Mesenchymal stem cell (in vitro differentiated cells and primary cell): ENCODE results near the gene NEDD4L.

Source experiments
- DNase-seq: peaks from one replicate; pipeline ENCODE4 v3.0.0-alpha.2; 2013
- H2AFZ ChIP-seq: one replicate; pipeline ENCODE4 v1.6.1; 2013; ENCODE audit warnings: low read depth, mild to moderate bottlenecking, control low read depth, inconsistent platforms, low read length, moderate library complexity
- H2AK5ac ChIP-seq: 2 replicates; pipeline ENCODE4 v1.6.1; 2013; ENCODE audit warnings: low read length, moderate library complexity, mild to moderate bottlenecking, inconsistent platforms; ENCODE audit not compliant: severe bottlenecking
- H2BK120ac ChIP-seq: one replicate; pipeline ENCODE4 v1.6.1; 2013; ENCODE audit warnings: low read depth, mild to moderate bottlenecking, inconsistent platforms, low read length, moderate library complexity
- H2BK12ac ChIP-seq, 2 experiments: one replicate each; pipeline ENCODE4 v1.6.1; 2013; ENCODE audit warnings: inconsistent platforms in 2 of 2, low read length in 2 of 2, mild to moderate bottlenecking in 2 of 2, moderate library complexity in 2 of 2, control low read depth in 1 of 2
- H2BK15ac ChIP-seq: one replicate; pipeline ENCODE4 v1.6.1; 2013; ENCODE audit warnings: mild to moderate bottlenecking, low read depth, inconsistent platforms; ENCODE audit not compliant: poor library complexity, severe bottlenecking
- H2BK5ac ChIP-seq: 2 replicates; pipeline ENCODE4 v1.6.1; 2013; ENCODE audit warnings: low read depth, mild to moderate bottlenecking, low read length, control low read depth, inconsistent platforms; ENCODE audit not compliant: poor library complexity, severe bottlenecking
- H3K14ac ChIP-seq, 2 experiments: one replicate each; pipeline ENCODE4 v1.6.1; 2013; ENCODE audit warnings: inconsistent platforms in 2 of 2, low read length in 2 of 2, control low read depth in 1 of 2, mild to moderate bottlenecking in 1 of 2, moderate library complexity in 1 of 2
- H3K18ac ChIP-seq, 2 experiments: one replicate each; pipeline ENCODE4 v1.6.1; 2013; ENCODE audit warnings: inconsistent platforms in 2 of 2, low read length in 2 of 2, control low read depth in 1 of 2, low read depth in 1 of 2, mild to moderate bottlenecking in 1 of 2
- H3K23ac ChIP-seq, 2 experiments: one replicate each; pipeline ENCODE4 v1.6.1; 2013; ENCODE audit warnings: inconsistent platforms in 2 of 2, low read length in 2 of 2, mild to moderate bottlenecking in 2 of 2, moderate library complexity in 2 of 2, control low read depth in 1 of 2
- H3K27ac ChIP-seq: 2 replicates; pipeline ENCODE4 v1.5.1; 2013; ENCODE audit warnings: mild to moderate bottlenecking, moderate library complexity, low read length, control low read depth, inconsistent platforms; ENCODE audit not compliant: poor library complexity, severe bottlenecking
- H3K27me3 ChIP-seq, 2 experiments: 2 replicates each; pipeline versions ENCODE4 v1.6.1 to v1.7.0; 2013; ENCODE audit warnings: low read length in 2 of 2, mild to moderate bottlenecking in 2 of 2, moderate library complexity in 2 of 2, control low read depth in 1 of 2, inconsistent platforms in 1 of 2; ENCODE audit not compliant: control insufficient read depth in 1 of 2, insufficient read depth in 1 of 2
- H3K36me3 ChIP-seq, 2 experiments: 2 replicates each; pipeline versions ENCODE4 v1.6.1 to v1.7.0; 2013; ENCODE audit warnings: low read length in 2 of 2, control low read depth in 1 of 2, inconsistent platforms in 1 of 2, low read depth in 1 of 2, mild to moderate bottlenecking in 1 of 2; ENCODE audit not compliant: insufficient read depth in 2 of 2, control insufficient read depth in 1 of 2
- H3K4ac ChIP-seq, 2 experiments: one replicate each; pipeline ENCODE4 v1.6.1; 2013; ENCODE audit warnings: inconsistent platforms in 2 of 2, low read length in 2 of 2, mild to moderate bottlenecking in 2 of 2, moderate library complexity in 2 of 2, control low read depth in 1 of 2, low read depth in 1 of 2
- H3K4me1 ChIP-seq: 2 replicates; pipeline ENCODE4 v1.6.1; 2013; ENCODE audit warnings: low read depth, low read length, control low read depth; ENCODE audit not compliant: control insufficient read depth, insufficient read depth
- H3K4me2 ChIP-seq: 2 replicates; pipeline ENCODE4 v1.6.1; 2013; ENCODE audit warnings: low read length, mild to moderate bottlenecking, inconsistent platforms; ENCODE audit not compliant: poor library complexity, severe bottlenecking
- H3K4me3 ChIP-seq, 2 experiments: 2 replicates each; pipeline versions ENCODE4 v1.5.1 to v1.7.0; 2013; ENCODE audit warnings: low read length in 2 of 2, mild to moderate bottlenecking in 2 of 2, control low read depth in 1 of 2, low read depth in 1 of 2; ENCODE audit not compliant: insufficient read depth in 1 of 2
- H3K79me1 ChIP-seq: replicated peaks from 2 replicates; pipeline ENCODE4 v1.6.1; 2013; ENCODE audit warnings: mild to moderate bottlenecking, control low read depth, low read length, inconsistent platforms; ENCODE audit not compliant: poor library complexity, severe bottlenecking
- H3K9ac ChIP-seq: 2 replicates; pipeline ENCODE4 v1.7.0; 2013; ENCODE audit warnings: mild to moderate bottlenecking, low read length, moderate library complexity
- H3K9me3 ChIP-seq: 2 replicates; pipeline ENCODE4 v1.7.0; 2013; ENCODE audit warnings: mild to moderate bottlenecking, low read length; ENCODE audit not compliant: control insufficient read depth
- H4K8ac ChIP-seq: one replicate; pipeline ENCODE4 v1.6.1; 2013; ENCODE audit warnings: inconsistent platforms, mild to moderate bottlenecking, low read length, moderate library complexity
- H4K91ac ChIP-seq: one replicate; pipeline ENCODE4 v1.6.1; 2013; ENCODE audit warnings: mild to moderate bottlenecking, low read length, inconsistent platforms
- WGBS: methylation state at CpG from one replicate; pipeline ENCODE4 v1.1.7; 2013; ENCODE audit warnings: mixed read lengths; 5-methylcytosine and 5-hydroxymethylcytosine counted together

The NEDD4L gene

GRCh38 chr18:58344080-58344670 lies 300.1 kb downstream of the NEDD4L start:
- Histone ChIP-seq H3K14ac (no peak overlapping the region), H4K8ac (no peak overlapping the region), H2AFZ (no peak overlapping the region), H3K27ac (no peak overlapping the region), H3K4me1 (peaks cover under 1% of the 10 kb centered on the region), H3K4me3 (no peak overlapping the region), H3K9ac (no peak overlapping the region), H3K18ac (no peak overlapping the region), H3K9me3 (no peaks in the 10 kb centered on the region), H3K4ac (no peak overlapping the region), H3K23ac (no peak overlapping the region), H2AK5ac (no peak overlapping the region), H3K36me3 (peaks cover 6 to 25% of the 10 kb centered on the region in 2 experiments), H3K4me2 (no peak overlapping the region), H2BK15ac (no peak overlapping the region), H4K91ac (no peak overlapping the region), H2BK120ac (no peak overlapping the region), H3K27me3 (no peaks in the 10 kb centered on the region), H2BK12ac (no peak overlapping the region), H3K79me1 (peaks cover 7% of the 10 kb centered on the region), H2BK5ac (no peak overlapping the region)
- no peak for DNase-seq
- 100% methylated on average over 2 of the region's 3 CpGs for WGBS

- H3K79me1 ChIP-seq: peaks cover 7% of the 10 kb centered on the region
- no peak overlapping the region for H2AK5ac ChIP-seq
- H4K91ac ChIP-seq: no peak overlapping the region
- H3K27me3 ChIP-seq: no peaks in the 10 kb centered on the region
- H3K23ac ChIP-seq: no peak overlapping the region
- H4K8ac ChIP-seq: no peak overlapping the region
- H3K27ac ChIP-seq: no peak overlapping the region
- H2BK15ac ChIP-seq: no peak overlapping the region
- no peaks in the 10 kb centered on the region for H3K4me1 ChIP-seq
- H3K4me2 ChIP-seq: no peak overlapping the region
- H2BK120ac ChIP-seq: no peak overlapping the region
- no peak overlapping the region for H3K4ac ChIP-seq
- no peak overlapping the region for H3K4me3 ChIP-seq
- H2BK5ac ChIP-seq: no peak overlapping the region
- H3K14ac ChIP-seq: no peak overlapping the region
- H2BK12ac ChIP-seq: no peak overlapping the region
- H3K9ac ChIP-seq: no peak overlapping the region
- no peak overlapping the region for H2AFZ ChIP-seq
- no peak overlapping the region for H3K18ac ChIP-seq
- H3K36me3 ChIP-seq: peaks cover 12 to 27% of the 10 kb centered on the region in 2 experiments
- 67% methylated on average over 6 of the region's 8 CpGs for WGBS
- H3K9me3 ChIP-seq: no peaks in the 10 kb centered on the region
- DNase-seq: no peak
Observed at GRCh38 chr18:58344861-58345463, 300.9 kb downstream of the NEDD4L start.

GRCh38 chr18:58345875-58346274 lies 301.8 kb downstream of the NEDD4L start:
- no peak overlapping the region for H2BK120ac ChIP-seq
- H3K4me1 ChIP-seq: no peaks in the 10 kb centered on the region
- H3K4me2 ChIP-seq: no peak overlapping the region
- no peak overlapping the region for H3K27ac ChIP-seq
- no peak overlapping the region for H3K9ac ChIP-seq
- no peaks in the 10 kb centered on the region for H3K9me3 ChIP-seq
- H3K79me1 ChIP-seq: peaks cover 5% of the 10 kb centered on the region
- DNase-seq: no peak
- no peak overlapping the region for H2AK5ac ChIP-seq
- WGBS: 84% methylated on average over 5 of the region's 6 CpGs
- no peak overlapping the region for H3K14ac ChIP-seq
- no peak overlapping the region for H3K18ac ChIP-seq
- no peak overlapping the region for H4K8ac ChIP-seq
- H3K4me3 ChIP-seq: no peak overlapping the region
- H2BK5ac ChIP-seq: no peak overlapping the region
- H3K27me3 ChIP-seq: no peaks in the 10 kb centered on the region
- no peak overlapping the region for H2AFZ ChIP-seq
- H3K36me3 ChIP-seq: peaks cover 19 to 26% of the 10 kb centered on the region in 2 experiments
- H3K4ac ChIP-seq: no peak overlapping the region
- H2BK12ac ChIP-seq: no peak overlapping the region
- H4K91ac ChIP-seq: no peak overlapping the region
- H2BK15ac ChIP-seq: no peak overlapping the region
- H3K23ac ChIP-seq: no peak overlapping the region

- Histone ChIP-seq H3K4me3 (no peak overlapping the region), H4K91ac (no peak overlapping the region), H3K36me3 (peaks cover 18 to 26% of the 10 kb centered on the region in 2 experiments), H2AK5ac (no peak overlapping the region), H3K14ac (no peak overlapping the region), H3K9ac (no peak overlapping the region), H2AFZ (no peak overlapping the region), H3K4me1 (no peaks in the 10 kb centered on the region), H3K79me1 (peaks cover 5% of the 10 kb centered on the region), H3K27ac (no peak overlapping the region), H3K23ac (no peak overlapping the region), H3K4me2 (no peak overlapping the region), H3K27me3 (no peaks in the 10 kb centered on the region), H3K9me3 (no peaks in the 10 kb centered on the region), H3K4ac (no peak overlapping the region), H2BK120ac (no peak overlapping the region), H2BK15ac (no peak overlapping the region), H3K18ac (no peak overlapping the region), H4K8ac (no peak overlapping the region), H2BK12ac (no peak overlapping the region), H2BK5ac (no peak overlapping the region)
- no peak for DNase-seq
- 93% methylated on average over 6 of the region's 7 CpGs for WGBS
Observed at GRCh38 chr18:58347135-58347534, 303.1 kb downstream of the NEDD4L start.
